ENCODE data around the gene ADH7.
"Not testable (repeated sequence)": the region's sequence is repeated elsewhere in the genome, so short reads cannot be mapped to it uniquely, and the experiment has no call there.

GRCh38 chr4:99377341-99377740 lies 57.8 kb downstream of the ADH7 start:
- not testable (repeated sequence) for TF ChIP-seq ZNF140 (tag by site-specific recombination; IDR thresholded peaks at IDR 0.05); KLF16 (tag by site-specific recombination; IDR thresholded peaks at IDR 0.05); ZNF837 (tag by site-specific recombination; IDR thresholded peaks at IDR 0.05); ZNF114 (tag by site-specific recombination; IDR thresholded peaks at IDR 0.05); PRDM10 (tag by site-specific recombination; IDR thresholded peaks at IDR 0.05); CTCF (tag by site-specific recombination; IDR thresholded peaks at IDR 0.05); ZEB2 (tag by site-specific recombination; IDR thresholded peaks at IDR 0.05); REST (tag by site-specific recombination; IDR thresholded peaks at IDR 0.05); REPIN1 (tag by site-specific recombination; IDR thresholded peaks at IDR 0.05; ENCODE audit: low read depth); ZNF335 (tag by site-specific recombination; conservative IDR thresholded peaks at IDR 0.05); ZNF37A (tag by site-specific recombination; IDR thresholded peaks at IDR 0.05); ZNF549 (tag by site-specific recombination; IDR thresholded peaks at IDR 0.05)
